ENCODE measurements around the gene NBAS. TPM values are rescaled to one million over a fixed set of nuclear protein-coding genes. Genes with fewer than 3 reads are reported as not detected.
"Not testable (repeated sequence)": the region's sequence is repeated elsewhere in the genome, so short reads cannot be mapped to it uniquely, and the experiment has no call there.

NBAS gene
- total RNA-seq, 1 experiment from 2014 or later: 27.9 TPM

DNA sequence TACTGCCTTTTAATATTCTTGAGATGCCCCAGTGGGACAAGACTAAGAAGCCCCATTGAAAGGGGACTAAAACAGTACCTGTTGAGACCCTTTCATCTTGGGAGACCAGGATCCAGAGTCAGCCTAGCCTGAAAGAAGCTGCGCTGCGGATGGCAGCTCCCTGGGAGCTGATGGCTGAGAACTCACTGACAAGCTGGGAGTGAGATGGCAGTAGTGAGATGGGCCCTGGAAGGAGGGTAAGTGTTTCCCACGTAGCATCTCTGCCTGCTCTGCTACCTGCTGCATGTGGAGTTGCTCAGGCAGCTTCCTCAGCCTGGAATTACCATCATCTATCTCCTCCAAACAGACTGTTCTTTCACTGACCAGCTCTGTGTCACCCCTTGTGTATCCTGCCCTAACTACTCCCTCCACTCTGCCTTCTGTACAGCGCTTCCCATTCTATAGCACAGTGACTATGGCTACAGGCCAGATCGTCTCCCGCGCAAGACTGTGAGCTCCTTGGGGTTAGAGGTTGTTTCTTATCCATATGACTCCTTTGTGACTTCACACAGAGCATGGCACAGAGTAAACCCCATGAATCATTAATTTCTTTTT lies 330.4 kb downstream of the NBAS start:
- H3K4me3 ChIP-seq: no peak overlapping the region
- no peaks in the 10 kb centered on the region; the same call in 1 of the 2 replicates for H3K9me3 ChIP-seq
- DNase-seq: no peak
- H3K27me3 ChIP-seq: no peaks in the 10 kb centered on the region
- peaks cover 5% of the 10 kb centered on the region for H3K36me3 ChIP-seq

DNA sequence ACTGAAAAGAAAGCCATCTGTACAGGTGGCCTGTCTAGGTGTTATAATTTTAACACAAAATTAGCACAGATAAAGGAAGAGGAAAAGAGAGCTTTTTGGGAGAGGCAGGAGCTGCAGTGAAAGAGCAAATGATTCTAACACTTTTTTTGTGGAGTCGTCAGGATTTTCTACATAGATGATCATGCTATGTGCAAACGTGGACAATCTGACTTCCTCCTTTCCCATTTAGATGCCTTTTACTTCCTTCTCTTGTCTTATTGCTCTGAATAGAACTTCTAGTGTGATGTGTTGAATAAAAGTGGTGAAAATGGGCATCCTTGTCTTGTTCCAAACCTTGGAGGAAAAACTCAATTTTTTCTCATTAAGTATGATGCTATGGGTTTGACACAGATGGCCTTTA lies 334.5 kb downstream of the NBAS start:
- DNase-seq: no peak
- no peak overlapping the region for H3K4me3 ChIP-seq

DNA sequence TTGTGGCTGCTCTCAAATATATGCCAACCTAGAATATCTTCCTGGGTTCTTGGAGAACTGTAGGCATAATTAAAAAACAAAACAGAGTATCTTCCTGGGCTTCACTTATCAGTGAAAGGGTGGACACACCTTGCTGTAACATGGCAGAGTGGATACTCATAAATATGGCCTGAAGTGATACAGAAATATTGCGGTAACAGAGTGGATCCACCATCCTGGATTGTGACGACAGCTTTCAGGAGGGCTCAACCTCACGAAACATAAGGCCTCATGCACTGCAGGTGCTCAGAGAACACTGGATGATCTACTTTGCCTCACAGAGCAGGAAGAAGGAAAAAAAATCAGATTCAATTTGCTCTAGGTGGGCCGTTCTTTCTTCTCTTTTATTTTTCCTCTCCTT lies 336.0 kb downstream of the NBAS start:
- H3K36me3 ChIP-seq: peaks cover 5% of the 10 kb centered on the region
- no peak overlapping the region for H3K4me3 ChIP-seq
- no peaks in the 10 kb centered on the region for H3K27me3 ChIP-seq
- no peaks in the 10 kb centered on the region; the same call in 1 of the 2 replicates for H3K9me3 ChIP-seq
- no peak for DNase-seq

More for the DNA sequence above, 334.5 kb downstream of the NBAS start:
- no peaks in the 10 kb centered on the region for H3K27me3 ChIP-seq
- H3K36me3 ChIP-seq: peaks cover 5% of the 10 kb centered on the region
- no peaks in the 10 kb centered on the region; the same call in 1 of the 2 replicates for H3K9me3 ChIP-seq

DNA sequence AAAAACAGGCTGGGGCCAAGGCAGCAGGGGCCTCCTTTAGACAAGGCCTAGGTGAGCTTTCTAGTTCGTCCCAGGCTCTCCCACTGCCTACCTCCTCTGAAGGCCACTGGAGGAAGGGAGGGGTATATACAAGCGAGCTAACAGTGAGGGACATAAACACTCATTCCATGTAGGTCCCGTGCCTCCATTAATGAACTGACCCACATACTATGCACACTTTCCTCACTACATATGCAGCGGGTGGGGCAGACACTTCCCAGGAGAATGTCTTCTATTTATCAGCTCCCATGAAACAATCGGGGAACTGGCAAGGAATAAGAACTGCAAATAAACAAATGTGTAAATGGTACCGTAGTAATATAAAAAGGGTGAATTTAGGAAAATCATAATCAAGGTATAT lies 336.5 kb downstream of the NBAS start:
- no peak for DNase-seq
- H3K4me3 ChIP-seq: no peak overlapping the region
- peaks cover 5% of the 10 kb centered on the region for H3K36me3 ChIP-seq
- H3K9me3 ChIP-seq: no peaks in the 10 kb centered on the region; the same call in 1 of the 2 replicates
- no peaks in the 10 kb centered on the region for H3K27me3 ChIP-seq

DNA sequence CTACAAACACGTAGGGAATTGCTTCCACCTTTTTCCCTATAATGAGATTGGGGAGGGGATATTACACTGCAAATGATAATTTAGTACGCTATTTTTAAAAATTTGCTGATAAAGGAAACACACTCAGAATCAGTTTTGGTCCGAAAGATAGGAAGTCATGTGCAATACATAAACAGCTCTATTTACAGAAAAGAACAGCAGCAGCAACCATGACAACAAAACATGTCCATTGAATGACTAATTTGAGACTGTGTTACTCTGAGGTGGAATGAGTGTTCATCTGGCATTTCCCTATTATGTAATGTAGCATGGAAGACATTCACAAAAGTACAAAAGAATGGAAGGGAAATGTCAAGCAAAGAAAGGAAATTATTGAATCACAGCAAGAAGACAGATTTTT lies 337.2 kb downstream of the NBAS start:
- Histone ChIP-seq H3K9me3 (no peaks in the 10 kb centered on the region; the same call in 1 of the 2 replicates), H3K27me3 (no peaks in the 10 kb centered on the region), H3K4me3 (no peak overlapping the region), H3K36me3 (peaks cover 5% of the 10 kb centered on the region)
- no peak for DNase-seq

DNA sequence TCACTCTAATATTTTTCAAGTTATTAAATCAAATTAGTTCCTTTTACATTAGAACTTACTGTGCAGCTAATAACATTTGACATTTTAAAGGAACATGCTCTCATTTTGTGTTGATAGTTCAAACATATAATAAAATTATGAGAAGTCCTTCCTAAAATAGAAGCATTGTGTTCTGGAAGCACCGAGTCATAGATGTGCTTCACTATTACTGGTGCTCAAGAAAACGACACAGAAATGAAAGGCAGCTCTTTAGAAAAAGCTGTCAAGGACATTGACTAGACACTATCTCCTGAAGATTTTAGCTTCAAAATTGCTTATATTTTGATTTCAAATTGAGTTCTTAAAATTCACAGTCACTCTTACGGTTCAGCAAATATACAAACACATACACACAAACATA lies 338.3 kb downstream of the NBAS start:
- Histone ChIP-seq H3K27me3 (no peaks in the 10 kb centered on the region), H3K4me3 (no peak overlapping the region), H3K9me3 (no peaks in the 10 kb centered on the region; the same call in 1 of the 2 replicates), H3K36me3 (peaks cover 3% of the 10 kb centered on the region)
- DNase-seq: no peak

DNA sequence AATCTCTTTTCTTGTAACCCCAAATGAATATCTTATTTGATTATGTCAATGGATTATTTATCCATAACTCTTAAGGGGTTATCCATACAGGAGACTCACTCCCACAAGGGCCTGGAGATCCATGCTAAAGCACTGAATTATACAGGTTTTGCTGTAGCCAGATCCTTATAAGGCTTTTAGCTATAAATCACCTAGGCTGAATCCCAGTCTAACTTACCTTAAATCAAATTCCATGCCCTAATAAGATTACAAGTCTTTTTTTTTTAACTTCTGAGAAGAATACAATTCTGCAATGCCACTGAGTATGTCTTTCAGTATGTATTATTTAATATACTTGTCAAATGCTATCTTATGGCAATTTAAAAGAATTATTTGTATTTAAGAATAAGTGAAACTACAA lies 340.5 kb downstream of the NBAS start:
- no peak for DNase-seq
- H3K4me3 ChIP-seq: no peak overlapping the region
- H3K27me3 ChIP-seq: no peaks in the 10 kb centered on the region
- H3K9me3 ChIP-seq: no peaks in the 10 kb centered on the region
- no peaks in the 10 kb centered on the region; the same call in 1 of the 2 replicates for H3K36me3 ChIP-seq

DNA sequence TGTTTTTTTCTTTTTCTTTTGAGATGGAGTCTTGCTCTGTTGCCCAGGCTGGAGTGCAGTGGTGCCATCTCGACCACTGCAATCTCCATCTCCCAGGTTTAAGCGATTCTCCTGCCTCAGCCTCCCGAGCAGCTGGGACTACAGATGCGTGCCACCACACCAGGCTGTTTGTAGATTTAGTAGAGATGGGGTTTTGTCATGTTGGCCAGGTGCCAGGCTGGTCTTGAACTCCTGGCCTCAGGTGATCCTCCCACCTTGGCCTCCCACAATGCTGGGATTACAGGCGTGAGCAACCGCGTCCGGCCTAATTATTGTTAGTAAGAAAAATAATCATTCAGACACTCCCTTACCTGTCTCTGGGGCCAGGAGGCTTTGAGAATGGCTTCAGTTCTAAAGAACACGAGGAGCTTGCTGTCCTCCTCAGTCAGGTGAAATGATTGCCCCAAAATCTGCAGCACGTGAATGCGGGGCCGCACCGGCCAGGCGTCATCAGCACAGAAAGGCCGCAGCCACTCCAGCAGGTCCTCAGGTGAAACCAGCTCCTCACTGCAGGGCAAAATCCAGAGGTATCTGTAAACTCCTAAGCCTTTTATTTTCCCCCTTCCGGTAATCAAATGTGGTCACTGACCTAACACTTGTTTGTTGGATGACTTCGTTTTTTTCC lies 342.6 kb downstream of the NBAS start:
- Histone ChIP-seq H3K9me3 (no peaks in the 10 kb centered on the region), H3K36me3 (no peaks in the 10 kb centered on the region), H3K4me3 (no peak overlapping the region), H3K27me3 (no peaks in the 10 kb centered on the region)
- no peak for DNase-seq

DNA sequence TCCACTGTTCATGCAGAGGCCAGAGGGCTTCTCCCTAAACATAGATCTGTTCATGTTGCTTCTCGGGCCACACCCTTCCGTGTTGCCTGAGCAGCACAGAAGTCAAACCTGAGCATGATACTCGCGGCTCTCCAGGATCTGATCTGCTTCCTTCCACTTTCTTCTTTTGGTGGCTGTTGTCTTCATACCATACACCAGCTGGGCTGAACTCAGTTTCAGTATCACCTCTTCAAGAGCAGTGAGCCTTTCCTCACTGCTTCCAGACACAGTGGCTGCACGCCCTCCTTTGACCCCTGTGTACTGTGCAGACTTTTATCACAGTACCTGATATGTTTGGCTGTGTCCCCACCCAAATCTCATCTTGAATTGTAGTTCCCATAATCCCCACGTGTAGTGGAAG lies 348.9 kb downstream of the NBAS start:
- no peaks in the 10 kb centered on the region for H3K27me3 ChIP-seq
- no peak for DNase-seq
- no peaks in the 10 kb centered on the region for H3K9me3 ChIP-seq
- no peaks in the 10 kb centered on the region for H3K36me3 ChIP-seq
- H3K4me3 ChIP-seq: no peak overlapping the region

DNA sequence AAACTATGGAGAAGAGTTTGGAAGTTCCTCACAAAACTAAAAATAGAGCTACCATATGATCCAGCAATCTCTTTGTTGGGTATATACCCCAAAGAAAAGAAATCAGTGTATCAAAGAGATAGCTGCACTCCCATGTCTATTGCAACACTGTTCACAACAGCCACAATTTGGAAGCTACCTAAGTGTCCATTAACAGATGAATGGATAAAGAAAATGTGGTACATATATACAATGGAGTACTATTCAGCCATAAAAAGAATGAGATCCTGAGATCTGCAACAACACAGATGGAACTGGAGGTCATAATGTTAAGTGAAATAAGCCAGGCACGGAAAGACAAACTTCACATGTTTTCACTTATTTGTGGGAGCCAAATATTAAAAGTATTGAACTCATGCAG lies 350.6 kb downstream of the NBAS start:
- not testable (repeated sequence) for H3K36me3 ChIP-seq, H3K27me3 ChIP-seq, DNase-seq, H3K4me3 ChIP-seq, H3K9me3 ChIP-seq

DNA sequence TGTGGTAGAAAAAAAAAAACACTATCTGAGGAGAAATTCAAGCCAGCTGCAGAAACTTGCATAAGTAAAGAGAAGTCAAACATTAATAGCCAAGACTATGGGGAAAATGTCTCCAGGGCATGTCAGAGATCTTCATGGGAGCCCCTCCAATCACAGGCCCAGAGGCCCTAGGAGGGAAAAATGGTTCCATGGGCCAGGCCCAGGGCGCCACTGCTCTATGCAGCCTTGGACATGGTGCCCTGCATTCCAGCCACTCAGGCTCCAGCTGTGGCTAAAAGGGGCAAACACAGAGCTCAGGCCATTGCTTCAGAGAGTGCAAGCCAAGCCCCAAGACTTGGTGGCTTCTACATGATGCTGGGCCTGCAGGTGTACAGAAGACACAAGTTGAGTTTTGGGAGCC lies 354.7 kb downstream of the NBAS start:
- no peaks in the 10 kb centered on the region for H3K36me3 ChIP-seq
- no peak for DNase-seq
- H3K9me3 ChIP-seq: no peaks in the 10 kb centered on the region
- H3K4me3 ChIP-seq: no peak overlapping the region
- H3K27me3 ChIP-seq: no peaks in the 10 kb centered on the region

DNA sequence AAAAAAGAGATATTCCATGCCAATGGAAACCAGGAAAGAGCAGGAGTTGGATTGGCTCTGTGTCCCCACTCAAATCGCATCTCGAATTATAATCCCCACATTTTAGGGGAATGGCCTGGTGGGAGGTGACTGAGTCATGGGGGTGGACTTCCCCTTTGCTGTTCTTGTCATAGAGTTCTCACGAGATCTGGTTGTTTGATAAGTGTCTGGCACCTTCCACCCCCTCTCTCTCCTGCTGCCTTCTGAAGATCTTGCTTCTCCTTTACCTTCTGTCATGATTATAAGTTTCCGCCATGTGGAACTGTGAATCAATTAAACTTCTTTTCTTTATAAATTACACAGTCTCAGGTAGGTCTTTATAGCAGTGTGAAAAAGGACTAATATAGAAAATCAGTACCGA lies 355.6 kb downstream of the NBAS start:
- no peak overlapping the region for H3K4me3 ChIP-seq
- no peaks in the 10 kb centered on the region for H3K27me3 ChIP-seq
- no peak for DNase-seq
- H3K36me3 ChIP-seq: no peaks in the 10 kb centered on the region
- no peaks in the 10 kb centered on the region for H3K9me3 ChIP-seq

DNA sequence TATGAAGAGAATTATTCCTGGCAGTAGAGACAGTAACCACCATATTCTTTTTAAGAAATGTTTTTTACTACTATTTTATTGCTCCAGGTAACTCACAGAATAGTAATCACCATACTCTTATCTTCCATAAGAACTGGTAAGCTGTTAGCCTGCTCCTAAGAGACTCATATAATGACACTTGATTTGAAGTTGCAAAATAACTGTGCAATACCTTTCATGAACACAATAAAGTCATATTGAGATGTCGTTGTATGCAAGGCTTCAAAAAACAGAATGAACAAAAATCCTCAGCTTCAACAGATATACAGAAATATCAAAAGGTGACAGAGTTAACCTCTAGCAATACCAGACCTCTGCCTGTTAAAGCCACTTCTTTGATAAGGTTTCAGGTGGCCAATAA lies 360.1 kb downstream of the NBAS start:
- no peaks in the 10 kb centered on the region for H3K27me3 ChIP-seq
- no peak for DNase-seq
- H3K4me3 ChIP-seq: no peak overlapping the region
- no peaks in the 10 kb centered on the region for H3K9me3 ChIP-seq
- H3K36me3 ChIP-seq: no peaks in the 10 kb centered on the region

DNA sequence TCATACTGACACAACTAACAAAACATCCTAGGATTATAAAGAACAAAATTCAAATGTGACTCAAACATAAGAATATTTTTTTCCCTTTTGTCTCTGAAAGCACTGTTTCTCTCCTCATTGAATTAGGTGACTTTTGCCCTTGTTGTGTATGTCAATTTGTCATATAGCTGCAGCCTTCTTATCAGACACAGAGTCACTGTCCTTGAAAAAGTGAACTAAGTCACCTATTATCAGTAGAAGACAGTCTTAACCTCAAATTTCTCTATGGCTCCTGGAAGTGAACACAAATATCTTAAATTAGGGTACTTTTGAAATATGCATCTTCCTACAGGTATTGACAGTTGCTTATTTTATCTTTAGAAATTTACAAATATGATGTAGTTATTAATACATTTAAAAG lies 360.6 kb downstream of the NBAS start:
- DNase-seq: no peak
- H3K9me3 ChIP-seq: no peaks in the 10 kb centered on the region
- no peaks in the 10 kb centered on the region for H3K27me3 ChIP-seq
- H3K36me3 ChIP-seq: no peaks in the 10 kb centered on the region
- no peak overlapping the region for H3K4me3 ChIP-seq

DNA sequence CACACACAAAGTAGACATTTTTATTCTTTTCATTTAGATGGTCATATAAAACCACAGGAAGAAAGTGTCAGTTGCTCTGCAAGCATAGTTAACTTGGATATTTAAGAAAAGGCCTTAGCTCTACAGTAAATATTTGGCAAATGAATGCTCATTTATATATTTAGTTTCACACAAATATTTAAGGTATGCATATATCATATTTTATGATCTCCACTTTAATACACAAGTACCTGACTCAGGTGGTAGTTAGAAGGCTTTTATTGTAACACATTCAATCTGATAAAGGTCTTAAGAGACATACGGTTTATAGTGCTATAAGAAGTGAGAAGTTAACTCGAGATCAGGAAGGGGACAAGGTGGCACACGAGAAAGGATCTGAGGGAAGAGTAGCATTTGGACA lies 363.1 kb downstream of the NBAS start:
- Histone ChIP-seq H3K27me3 (no peaks in the 10 kb centered on the region), H3K4me3 (no peak overlapping the region), H3K36me3 (no peaks in the 10 kb centered on the region), H3K9me3 (no peaks in the 10 kb centered on the region)
- DNase-seq: no peak

DNA sequence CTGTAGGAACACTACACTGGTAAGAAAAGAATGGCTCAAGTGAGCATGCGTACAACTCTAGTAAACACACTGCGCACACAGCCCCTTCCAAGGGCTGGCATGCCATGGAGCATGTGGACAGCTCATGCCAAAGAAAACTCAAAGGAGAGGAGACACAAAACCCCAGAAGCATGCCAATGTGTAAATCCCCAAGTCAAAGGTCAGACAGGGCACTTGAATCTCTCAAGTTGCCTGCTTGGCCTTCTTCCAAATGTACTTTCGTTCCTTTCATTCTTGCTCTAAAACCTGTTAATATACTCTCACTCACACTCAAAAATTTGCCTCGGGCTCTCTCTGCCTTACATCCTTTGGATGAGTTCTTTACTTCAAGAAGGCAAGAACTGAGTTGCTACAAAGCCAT lies 365.3 kb downstream of the NBAS start:
- Histone ChIP-seq H3K9me3 (no peaks in the 10 kb centered on the region), H3K27me3 (no peaks in the 10 kb centered on the region), H3K4me3 (no peak overlapping the region), H3K36me3 (no peaks in the 10 kb centered on the region)
- DNase-seq: no peak

DNA sequence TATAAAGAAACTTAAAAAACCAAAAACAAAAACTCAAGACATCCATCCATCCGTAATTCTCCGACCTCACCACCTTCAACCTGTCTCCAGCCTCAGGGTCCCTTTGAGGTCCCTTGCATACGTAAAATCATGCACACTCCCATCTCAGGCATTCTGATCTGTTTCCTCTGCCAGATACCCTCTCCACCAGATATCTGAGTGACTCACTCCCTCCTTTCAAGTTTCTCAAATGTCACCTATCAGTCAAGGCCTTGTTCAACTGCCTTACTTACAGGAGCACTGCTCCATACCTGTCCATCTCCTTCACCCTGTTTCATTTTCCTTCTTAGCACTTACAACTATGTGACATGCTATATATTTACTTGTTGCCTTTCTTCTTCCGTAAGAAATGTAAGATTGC lies 369.3 kb downstream of the NBAS start:
- DNase-seq: no peak
- H3K9me3 ChIP-seq: no peaks in the 10 kb centered on the region
- peaks cover 2% of the 10 kb centered on the region; the same call in 1 of the 2 replicates for H3K36me3 ChIP-seq
- no peak overlapping the region for H3K4me3 ChIP-seq
- no peaks in the 10 kb centered on the region for H3K27me3 ChIP-seq

DNA sequence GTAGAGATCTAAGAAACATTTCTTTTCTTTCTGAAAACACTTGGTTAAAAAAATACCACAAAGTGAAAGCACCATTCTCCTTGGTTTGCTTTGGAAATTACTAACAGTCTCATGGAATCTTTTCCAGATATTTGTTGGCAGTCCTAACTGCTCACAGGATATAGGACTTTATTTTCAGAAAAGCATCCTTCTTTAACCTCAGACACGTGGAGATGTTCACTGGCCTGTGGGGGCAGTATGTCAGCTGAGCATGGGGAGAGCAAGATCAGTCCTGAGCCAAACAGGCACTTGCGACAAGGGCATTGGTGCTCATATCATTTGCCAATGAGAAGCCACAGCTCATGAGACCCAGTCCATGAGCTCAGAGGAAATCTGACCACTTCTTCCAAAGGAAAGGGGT lies 371.9 kb downstream of the NBAS start:
- DNase-seq: no peak
- Histone ChIP-seq H3K27me3 (no peaks in the 10 kb centered on the region), H3K36me3 (peaks cover 2% of the 10 kb centered on the region; the same call in 1 of the 2 replicates), H3K4me3 (no peak overlapping the region), H3K9me3 (no peaks in the 10 kb centered on the region)
